ENCODE measurements around the gene PIP4K2C.
"Not testable (repeated sequence)": the region's sequence is repeated elsewhere in the genome, so short reads cannot be mapped to it uniquely, and the experiment has no call there.

Gene PIP4K2C

DNA sequence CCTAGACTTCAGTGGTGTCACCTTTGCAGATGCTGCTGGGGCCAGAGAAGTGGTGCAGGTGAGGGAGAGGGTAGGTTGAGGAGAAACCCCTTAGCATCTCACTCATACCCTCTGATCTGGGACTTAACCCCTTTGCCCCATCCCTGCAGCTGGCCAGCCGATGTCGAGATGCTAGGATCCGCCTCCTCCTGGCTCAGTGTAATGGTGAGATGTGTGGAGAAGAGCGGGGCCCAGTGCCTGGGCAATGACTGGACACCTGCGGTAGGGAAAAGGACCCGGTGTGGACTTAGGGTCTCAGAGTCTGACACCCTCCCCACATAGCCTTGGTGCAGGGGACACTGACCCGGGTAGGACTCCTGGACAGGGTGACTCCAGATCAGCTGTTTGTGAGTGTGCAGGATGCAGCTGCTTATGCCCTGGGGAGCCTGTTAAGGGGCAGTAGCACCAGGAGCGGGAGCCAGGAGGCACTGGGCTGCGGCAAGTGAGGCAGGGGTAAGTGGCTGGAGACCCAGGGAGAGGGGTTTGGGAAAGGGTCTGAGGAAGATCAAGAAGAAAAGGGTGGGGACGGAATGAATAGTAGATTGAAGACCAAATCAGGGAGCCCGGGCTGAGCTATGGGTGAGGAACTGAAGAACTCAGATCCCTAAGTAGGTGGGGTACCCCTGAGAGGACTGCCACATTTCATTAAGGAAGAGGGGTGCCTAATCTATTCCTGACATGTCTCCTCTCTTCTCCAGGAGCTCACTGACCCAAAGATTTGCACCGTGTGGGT lies 34.5 kb downstream of the PIP4K2C start:
- Mint-ChIP-seq H3K9me3 (ENCODE audit: low read depth) (no peaks in the 10 kb centered on the region), H3K27me3 (peaks cover 67% of the 10 kb centered on the region), H3K27ac (no peak overlapping the region), H3K4me3 (no peak overlapping the region), H3K4me1 (ENCODE audit: low read depth) (peaks cover 31% of the 10 kb centered on the region), H3K36me3 (peaks cover 3% of the 10 kb centered on the region)

DNA sequence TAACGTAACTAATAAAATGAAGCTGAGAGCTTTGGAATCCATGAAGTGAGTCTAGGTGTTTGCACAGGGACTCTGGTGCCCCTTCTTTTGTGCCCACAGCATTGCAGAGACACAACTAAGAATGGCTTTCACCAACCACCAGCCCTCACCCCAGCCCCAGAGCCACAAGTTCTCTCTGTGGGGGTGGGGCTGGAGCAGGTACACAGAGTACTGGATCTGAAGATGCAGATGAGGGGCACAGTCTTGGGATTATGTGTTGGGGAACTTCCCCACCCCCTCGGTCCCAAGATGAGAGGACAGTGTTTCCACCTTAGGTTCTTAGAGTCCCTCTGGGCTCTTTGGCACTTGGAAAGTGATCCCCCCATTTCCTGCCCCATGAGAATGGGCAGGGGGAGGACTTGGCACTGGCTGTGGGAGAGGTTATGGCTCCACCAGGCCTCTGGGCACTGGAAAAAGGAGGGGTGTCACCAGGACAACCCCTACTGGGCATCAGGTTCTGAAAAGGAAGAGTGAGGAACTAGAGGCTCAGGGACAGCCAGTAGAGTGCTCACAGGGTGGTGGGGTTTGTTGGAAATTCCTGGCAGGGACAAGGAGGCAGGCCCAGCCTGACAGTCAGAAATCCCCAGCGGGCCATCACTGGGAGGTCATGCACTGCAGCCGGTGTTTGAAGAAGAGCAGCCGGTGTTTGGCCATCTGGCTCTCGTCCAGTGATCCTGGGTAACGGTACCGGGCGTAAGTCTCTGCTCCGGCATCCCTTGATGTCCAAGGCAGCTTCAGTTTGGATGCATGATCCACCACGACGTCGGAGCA lies 35.3 kb downstream of the PIP4K2C start:
- peaks cover 64% of the 10 kb centered on the region for H3K27me3 Mint-ChIP-seq
- H3K4me3 Mint-ChIP-seq: peak overlapping the region; percentile 46
- no peaks in the 10 kb centered on the region for H3K9me3 Mint-ChIP-seq (ENCODE audit: low read depth)
- peaks cover 3% of the 10 kb centered on the region for H3K36me3 Mint-ChIP-seq
- peaks cover 22% of the 10 kb centered on the region for H3K4me1 Mint-ChIP-seq (ENCODE audit: low read depth)
- H3K27ac Mint-ChIP-seq: no peak overlapping the region

DNA sequence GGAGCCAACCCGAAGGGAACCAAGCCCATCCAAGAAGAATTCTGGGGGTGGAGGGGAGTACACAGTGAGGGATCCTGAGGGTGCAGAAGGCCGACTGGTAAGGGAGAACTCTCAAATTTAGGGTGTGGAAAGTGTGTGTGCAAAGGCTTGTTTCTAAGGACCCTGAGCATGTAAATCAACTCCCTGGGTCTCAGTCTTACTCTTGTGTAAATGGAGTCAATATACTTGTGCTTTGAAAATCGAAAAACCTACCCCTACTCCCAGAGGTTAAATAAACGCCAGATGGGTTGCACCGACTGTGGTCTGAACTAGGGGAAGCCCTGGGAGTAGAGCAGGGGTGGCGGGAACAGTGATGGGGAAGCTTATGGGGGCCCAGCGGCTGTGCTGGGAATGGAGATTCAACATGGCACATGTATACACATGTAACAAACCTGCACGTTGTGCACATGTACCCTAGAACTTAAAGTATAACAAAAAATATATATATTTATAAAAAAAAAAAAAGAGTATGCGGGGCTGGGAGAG lies 36.0 kb downstream of the PIP4K2C start:
- Mint-ChIP-seq H3K9me3 (ENCODE audit: low read depth) (no peaks in the 10 kb centered on the region), H3K27me3 (peaks cover 62% of the 10 kb centered on the region), H3K4me1 (ENCODE audit: low read depth) (peaks cover 17% of the 10 kb centered on the region), H3K27ac (no peak overlapping the region), H3K4me3 (peak overlapping the region; percentile 46), H3K36me3 (peaks cover 1% of the 10 kb centered on the region)

DNA sequence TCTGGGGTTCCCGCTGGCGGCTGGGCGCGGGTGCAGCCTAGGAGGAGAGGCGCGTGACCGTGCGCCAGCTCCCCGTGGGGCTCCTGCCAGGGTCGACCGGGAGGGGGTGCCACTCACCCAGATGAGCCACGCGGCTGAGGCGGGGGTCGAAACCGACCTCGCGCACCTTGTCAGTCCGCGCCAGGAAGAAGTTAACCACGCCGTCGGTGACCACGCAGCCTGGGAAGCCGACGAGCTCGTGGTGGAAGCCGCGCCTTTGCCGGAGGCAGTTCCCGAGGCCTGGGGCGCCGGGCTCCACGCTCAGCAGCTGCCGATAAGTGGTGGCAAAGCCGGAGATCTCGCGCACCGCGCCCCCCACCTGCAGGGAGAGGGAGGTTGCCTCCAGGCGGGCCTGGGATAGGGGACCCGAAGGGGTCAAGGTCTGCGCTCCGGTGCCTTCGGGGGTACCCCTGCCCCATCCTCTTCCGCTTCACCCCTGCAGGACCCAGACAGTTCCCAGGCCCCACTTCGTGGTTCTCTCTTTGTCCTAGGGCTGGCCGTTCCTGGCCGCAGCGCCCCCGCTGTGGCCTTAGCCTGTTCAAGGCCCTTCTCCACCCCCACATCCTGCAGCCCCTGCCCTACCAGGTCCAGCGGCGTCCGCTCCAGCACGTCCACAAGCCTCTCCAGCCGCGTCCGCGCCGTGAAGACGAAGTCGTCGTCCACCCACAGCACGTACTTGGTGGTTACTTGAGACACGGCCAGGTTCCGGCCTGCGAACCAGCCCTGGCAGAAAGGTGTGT lies 36.7 kb downstream of the PIP4K2C start:
- peaks cover 57% of the 10 kb centered on the region for H3K27me3 Mint-ChIP-seq
- peaks cover 14% of the 10 kb centered on the region for H3K4me1 Mint-ChIP-seq (ENCODE audit: low read depth)
- H3K4me3 Mint-ChIP-seq: peak overlapping the region; percentile 46
- no peaks in the 10 kb centered on the region for H3K9me3 Mint-ChIP-seq (ENCODE audit: low read depth)
- H3K27ac Mint-ChIP-seq: no peak overlapping the region
- no peaks in the 10 kb centered on the region for H3K36me3 Mint-ChIP-seq

DNA sequence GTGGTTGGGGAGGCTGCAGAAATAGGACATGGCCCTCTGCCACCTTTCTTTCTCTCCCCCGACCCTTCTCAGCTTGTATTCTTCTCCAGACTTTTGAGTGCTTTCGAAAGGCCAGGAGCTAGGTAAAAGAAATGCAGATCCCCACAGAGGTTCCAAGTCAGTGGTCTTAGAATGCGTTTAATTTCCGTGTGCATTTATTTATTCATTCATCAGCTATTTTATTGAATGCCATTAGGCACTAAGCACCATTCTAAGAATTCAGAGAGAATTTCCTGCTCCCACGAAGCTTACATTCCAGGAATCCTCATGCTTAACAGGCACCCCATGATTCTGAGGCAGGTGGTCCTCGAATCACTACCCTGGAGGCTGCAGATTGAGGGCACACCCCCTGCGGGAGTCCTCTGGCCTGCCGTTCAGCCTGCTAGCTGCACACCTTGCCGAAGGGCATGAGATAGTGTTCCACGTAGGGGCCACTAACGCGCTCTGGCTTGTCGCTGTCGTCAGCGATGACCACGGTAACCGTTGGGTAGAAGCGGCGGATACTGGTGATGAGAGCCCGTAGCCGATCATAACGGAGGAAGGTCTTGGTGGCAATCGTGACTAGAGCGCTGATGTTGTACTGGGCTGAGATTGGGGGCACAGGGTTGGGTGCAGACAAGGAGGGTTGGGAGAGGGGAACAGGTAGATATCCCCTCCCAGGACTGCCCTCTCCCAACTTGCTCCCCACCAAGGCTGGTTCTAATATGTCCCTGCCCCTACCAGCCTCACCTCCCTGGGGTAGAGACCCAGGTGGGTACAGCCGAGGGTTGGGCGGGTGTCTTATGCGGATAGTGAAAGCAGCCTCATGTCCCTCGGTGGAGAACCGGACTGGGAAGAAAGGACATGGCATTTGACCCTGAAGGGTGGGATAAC lies 37.5 kb downstream of the PIP4K2C start:
- Mint-ChIP-seq H3K9me3 (ENCODE audit: low read depth) (no peaks in the 10 kb centered on the region), H3K4me1 (ENCODE audit: low read depth) (peaks cover 18% of the 10 kb centered on the region), H3K36me3 (no peaks in the 10 kb centered on the region), H3K27me3 (peaks cover 53% of the 10 kb centered on the region), H3K4me3 (peak overlapping the region; percentile 46), H3K27ac (no peak overlapping the region)

DNA sequence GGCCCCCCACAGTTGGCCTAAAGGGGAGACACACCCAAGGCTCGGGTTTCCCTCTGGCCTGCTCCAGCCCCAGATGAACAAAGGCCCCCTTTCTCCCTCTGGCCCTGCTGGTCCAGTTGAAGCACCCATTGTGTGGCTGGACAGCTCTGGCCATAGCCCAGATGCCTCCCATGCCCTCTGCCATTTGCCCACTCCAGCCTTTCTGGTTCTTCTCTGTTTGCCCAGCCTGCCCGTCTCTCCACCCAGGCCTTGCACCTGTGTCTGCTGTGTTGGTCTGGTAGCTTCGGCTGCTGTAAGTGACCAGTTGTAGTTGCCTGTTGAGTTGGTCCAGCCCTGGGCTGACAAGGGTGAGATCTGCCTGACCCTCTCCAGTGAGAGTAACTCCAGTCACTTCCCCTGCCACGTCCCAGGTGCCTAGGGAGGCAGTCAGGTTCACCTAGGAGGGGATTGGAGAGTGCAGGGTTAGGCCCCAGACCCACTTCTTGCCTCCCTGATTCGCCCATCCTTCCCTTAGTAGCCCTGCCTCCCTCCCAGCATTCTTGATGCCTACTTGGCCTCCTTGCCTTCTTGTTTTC lies 39.0 kb downstream of the PIP4K2C start:
- H3K4me3 Mint-ChIP-seq: no peak overlapping the region
- no peak overlapping the region for H3K27ac Mint-ChIP-seq
- H3K9me3 Mint-ChIP-seq (ENCODE audit: low read depth): no peaks in the 10 kb centered on the region
- no peaks in the 10 kb centered on the region for H3K36me3 Mint-ChIP-seq
- peaks cover 19% of the 10 kb centered on the region for H3K4me1 Mint-ChIP-seq (ENCODE audit: low read depth)
- H3K27me3 Mint-ChIP-seq: peaks cover 48% of the 10 kb centered on the region

DNA sequence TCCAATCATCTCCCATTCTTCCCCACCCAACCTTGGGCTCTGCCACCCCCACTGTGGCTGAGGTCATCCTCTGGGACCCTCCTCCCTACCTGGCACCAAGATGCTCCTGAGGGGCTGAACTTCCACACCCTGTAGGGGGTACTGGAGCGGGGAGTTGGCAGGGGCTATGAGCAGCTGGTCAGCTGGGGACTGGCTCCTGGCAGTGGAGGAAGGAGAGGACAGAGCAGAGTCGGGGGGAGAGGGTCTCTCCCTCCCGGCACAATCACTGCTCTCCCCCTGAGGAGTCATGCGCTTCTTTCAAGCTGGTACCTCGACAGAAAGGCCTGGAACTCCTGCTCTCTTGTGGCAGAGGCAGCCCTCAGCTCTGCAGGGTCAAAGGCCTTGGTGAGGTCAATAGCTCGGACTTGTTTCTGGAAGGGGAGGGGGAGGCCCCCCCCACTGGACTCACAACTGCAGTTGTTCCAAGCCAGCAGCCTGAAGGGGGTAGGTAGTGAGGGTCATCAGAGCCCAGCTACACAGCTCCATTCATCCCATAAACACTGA lies 40.0 kb downstream of the PIP4K2C start:
- Mint-ChIP-seq H3K4me3 (no peak overlapping the region), H3K4me1 (ENCODE audit: low read depth) (peaks cover 19% of the 10 kb centered on the region), H3K27ac (no peak overlapping the region), H3K9me3 (ENCODE audit: low read depth) (no peaks in the 10 kb centered on the region), H3K36me3 (no peaks in the 10 kb centered on the region), H3K27me3 (peaks cover 40% of the 10 kb centered on the region)

DNA sequence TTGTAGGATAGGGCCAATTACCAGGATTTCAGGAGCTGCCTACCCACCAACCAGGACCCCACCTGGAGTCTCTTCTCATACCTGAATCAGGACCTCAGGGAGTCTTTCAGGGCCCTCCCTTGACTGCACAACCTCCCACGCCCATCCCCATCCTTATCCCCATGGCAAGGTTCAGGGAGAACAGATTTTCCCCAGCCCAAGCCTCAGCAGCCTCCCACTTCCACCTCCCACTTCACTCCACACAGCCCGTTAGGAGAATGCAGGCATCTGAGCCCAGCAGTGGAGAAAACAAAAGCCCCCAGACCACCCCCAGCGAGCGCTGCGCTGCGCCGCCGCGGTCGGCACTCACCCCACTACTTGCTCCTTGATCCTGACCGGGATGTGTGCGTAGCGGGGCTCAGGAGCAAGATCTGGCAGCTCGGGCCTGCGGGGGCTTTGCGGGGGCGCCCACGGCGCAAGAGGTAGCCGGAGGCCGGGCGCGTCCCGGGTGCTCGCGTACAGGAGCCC lies 40.6 kb downstream of the PIP4K2C start:
- Mint-ChIP-seq H3K27ac (no peak overlapping the region), H3K4me1 (ENCODE audit: low read depth) (peaks cover 16% of the 10 kb centered on the region), H3K9me3 (ENCODE audit: low read depth) (no peaks in the 10 kb centered on the region), H3K27me3 (peaks cover 33% of the 10 kb centered on the region), H3K4me3 (peak overlapping the region; percentile 18), H3K36me3 (no peaks in the 10 kb centered on the region)

DNA sequence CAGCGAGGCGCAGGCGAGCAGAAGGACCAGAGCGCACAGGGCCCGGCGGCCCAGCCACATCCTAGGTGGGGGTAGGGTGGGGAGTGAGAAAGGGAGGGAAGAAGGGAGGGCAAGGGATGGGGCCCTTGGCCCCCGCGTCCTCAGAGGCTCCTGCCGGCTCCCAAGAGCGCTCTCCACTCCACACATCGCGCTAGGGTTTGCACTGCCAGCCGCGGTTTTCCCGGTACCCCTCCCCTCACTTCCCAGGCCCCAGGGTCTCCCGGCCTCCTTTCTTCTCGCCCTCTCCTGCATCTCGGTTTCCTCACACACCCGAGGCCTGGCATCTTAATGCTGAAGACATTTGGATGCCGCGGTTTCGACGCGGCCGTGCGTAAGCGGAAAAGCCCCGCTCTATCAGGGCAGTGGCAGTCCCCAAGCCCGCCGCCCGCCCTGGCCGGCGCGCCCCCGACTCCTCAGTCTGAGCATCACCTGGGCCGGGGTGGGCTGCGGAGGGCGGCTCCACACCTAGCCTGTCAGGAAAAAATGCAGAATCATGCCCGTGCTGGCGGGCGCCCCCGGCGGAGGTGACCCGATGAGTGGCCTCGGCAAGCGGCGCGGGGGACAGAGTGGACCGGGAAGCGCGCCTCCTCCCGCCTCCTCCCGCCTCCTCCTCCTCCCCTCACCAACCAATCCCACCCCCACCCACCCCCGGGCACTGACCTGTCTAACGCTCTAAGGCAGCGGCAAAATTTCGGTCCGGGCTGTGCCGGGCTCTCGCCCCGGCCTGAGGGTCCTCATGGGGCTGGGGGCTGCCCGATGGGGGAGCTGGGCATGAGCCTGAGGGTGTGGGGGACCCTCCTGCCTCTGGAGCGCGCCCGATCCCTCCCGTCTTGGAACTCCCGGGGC lies 41.3 kb downstream of the PIP4K2C start:
- H3K4me1 Mint-ChIP-seq (ENCODE audit: low read depth): peaks cover 13% of the 10 kb centered on the region
- H3K4me3 Mint-ChIP-seq: peak overlapping the region; percentile 81
- H3K27ac Mint-ChIP-seq: no peak overlapping the region
- no peaks in the 10 kb centered on the region for H3K9me3 Mint-ChIP-seq (ENCODE audit: low read depth)
- no peaks in the 10 kb centered on the region for H3K36me3 Mint-ChIP-seq
- peaks cover 28% of the 10 kb centered on the region for H3K27me3 Mint-ChIP-seq

DNA sequence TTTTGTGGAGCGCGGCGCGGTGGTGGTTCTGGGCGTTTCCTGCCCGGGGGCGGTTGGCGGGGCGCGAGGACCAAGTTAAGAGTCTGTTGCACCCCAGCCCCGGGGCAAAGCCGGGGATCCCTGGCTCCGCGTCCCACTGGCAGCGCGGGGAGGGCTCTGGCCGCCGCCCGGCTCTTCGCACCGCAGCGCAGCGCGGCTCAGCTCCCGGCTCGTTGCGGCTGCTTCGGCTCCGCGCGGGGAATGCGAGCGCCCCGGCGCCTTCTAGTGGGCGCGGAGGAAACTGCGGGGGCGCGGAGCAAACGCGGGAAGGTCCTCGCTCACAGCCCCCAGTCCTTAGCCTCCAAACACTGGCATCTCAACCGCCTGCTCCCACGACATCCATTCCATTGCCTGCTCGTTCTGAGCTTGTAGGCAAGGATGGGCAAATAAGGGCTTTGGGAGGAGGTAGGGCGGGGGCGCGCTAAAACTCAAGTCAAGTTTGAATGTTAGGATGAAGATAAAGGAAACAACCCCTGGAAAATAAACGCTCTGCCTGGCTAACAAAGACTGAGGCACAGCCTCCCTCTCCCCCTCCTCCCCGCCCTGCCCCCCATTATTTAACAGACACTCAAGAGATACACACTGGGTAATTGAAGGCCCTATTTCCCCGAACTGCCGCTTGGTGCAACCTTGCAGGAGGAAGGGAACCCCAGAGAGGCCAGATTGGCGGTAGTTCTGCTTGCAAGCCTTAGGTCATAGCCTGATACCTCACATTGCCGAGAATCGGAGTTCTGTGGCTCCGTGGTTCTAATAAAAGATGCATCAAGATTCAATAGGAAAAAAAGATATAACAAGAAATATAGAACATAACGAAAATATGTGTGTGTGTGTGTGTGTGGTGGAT lies 42.2 kb downstream of the PIP4K2C start, which contains the start of gene B4GALNT1:
TSS of gene B4GALNT1 (minus strand) at position 244 of the 883 bp plus-strand sequence. CDS start 1,069 bp downstream, outside the sequence.
- Mint-ChIP-seq H3K4me3 (peak within 1 kb of the TSS; percentile 81), H3K27me3 (peaks cover 26% of the 10 kb centered on the region), H3K27ac (no peak within 1 kb of the TSS), H3K4me1 (ENCODE audit: low read depth) (peaks cover 9% of the 10 kb centered on the region), H3K9me3 (ENCODE audit: low read depth) (no peaks in the 10 kb centered on the region), H3K36me3 (no peaks in the 10 kb centered on the region)

DNA sequence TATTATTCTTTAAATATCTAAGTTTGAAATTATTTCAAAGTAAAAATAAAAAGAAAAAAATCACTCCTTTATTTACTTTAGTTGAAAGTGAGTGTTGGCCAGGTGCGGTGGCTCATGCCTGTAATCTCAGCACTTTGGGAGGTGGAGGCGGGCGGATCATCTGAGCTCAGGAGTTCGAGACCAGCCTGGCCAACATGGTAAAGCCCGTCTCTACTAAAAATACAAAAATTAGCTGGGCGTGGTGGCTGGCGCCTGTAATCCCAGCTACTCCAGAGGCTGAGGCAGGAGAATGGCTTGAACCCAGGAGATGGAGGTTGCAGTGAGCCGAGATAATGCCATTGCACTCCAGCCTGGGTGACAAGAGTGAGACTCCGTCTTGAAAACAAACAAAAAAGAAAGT lies 45.7 kb downstream of the PIP4K2C start:
- not testable (repeated sequence) for H3K36me3 Mint-ChIP-seq; H3K4me3 Mint-ChIP-seq; H3K9me3 Mint-ChIP-seq (ENCODE audit: low read depth); H3K27ac Mint-ChIP-seq; H3K4me1 Mint-ChIP-seq (ENCODE audit: low read depth)
- H3K27me3 Mint-ChIP-seq: peaks cover 19% of the 10 kb centered on the region

DNA sequence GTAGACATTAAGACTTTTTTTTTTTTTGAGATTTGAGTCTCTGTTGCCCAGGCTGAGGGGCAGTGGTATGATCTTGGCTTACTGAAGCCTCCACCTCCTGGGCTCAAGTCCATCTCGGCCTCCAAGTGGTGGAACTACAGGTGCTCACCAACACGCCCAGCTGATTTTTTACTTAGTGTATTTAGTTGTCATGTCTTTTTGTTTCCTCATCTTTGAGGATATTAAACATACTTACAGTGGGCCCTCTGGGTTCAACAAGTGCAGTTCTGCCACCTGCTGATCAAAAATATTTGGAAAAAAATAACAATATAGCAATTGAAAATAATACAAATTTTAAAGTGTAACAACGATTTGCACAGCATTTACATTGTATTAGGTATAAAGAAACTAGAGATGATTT lies 46.4 kb downstream of the PIP4K2C start:
- H3K36me3 Mint-ChIP-seq: no peaks in the 10 kb centered on the region
- H3K4me3 Mint-ChIP-seq: no peak overlapping the region
- H3K9me3 Mint-ChIP-seq (ENCODE audit: low read depth): no peaks in the 10 kb centered on the region
- H3K4me1 Mint-ChIP-seq (ENCODE audit: low read depth): peaks cover 4% of the 10 kb centered on the region
- no peak overlapping the region for H3K27ac Mint-ChIP-seq
- peaks cover 19% of the 10 kb centered on the region for H3K27me3 Mint-ChIP-seq
